GM19025 (cell line): ENCODE data around the gene LRGUK.

Source experiments
- ATAC-seq: cut with Tn5 transposase; IDR thresholded peaks from one replicate; pipeline ENCODE4 v1.9.1; 2021; ENCODE audit warnings: mild to moderate bottlenecking, low read depth, moderate library complexity; ENCODE audit not compliant: unreplicated experiment

Gene LRGUK

DNA sequence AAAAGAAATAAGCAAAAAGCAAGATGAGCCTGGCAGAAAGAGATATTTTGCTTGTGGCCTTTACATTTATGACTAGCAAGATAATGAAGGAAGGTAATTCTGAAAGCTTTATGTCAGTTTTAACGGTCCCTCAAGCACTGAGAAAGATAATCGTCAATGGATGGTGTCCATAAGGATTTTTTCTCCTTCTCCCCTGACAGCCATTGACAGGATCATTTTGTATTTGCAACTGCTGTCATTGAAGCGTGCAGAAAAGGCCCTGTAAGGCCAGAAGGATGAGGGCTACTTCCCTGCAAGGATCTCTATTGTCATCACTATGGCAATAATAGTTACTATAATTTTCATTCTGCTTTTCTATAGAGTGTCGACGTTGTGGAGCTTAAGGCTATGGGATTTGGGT, 994 bp upstream of the LRGUK start:
- ATAC-seq: no peak

DNA sequence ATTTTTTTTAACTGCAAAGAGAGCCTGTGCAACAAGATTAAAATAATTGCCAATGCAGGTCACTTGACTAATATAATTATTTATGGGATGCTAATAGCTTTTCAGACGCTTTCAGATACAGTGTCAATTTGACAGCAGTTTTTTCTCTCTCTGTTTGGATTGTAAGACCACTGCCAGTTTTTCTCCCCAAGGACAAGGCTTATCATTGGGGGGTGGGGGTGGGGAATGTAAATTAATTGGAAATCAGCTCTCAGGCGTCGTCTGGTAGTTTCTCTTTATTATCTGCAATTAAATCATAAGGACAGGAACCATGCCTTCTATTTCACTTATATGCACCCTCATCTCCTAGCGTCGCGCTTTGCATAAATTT, 559 bp upstream of the LRGUK start:
- ATAC-seq: no peak

DNA sequence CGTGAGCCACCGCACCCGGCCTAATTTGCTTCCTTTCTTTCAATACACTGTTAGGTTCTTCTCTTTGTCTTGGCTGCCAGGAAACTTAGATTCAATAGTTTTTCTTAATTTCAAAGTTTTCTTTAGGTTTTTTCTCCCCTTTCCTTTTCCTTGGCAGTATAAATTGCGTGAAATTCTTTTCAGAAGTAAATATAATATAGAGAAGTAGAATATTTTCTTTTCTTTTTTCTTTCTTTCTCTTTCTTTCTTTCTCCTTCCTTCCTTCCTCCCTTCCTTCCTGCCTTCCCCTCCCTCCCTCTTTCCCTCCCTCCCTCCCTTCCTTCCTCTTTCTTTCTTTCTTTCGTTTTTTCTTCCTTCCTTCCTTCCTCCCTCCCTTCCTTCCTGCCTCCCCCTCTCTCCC, 1.7 kb downstream of the LRGUK start:
- no peak for ATAC-seq

DNA sequence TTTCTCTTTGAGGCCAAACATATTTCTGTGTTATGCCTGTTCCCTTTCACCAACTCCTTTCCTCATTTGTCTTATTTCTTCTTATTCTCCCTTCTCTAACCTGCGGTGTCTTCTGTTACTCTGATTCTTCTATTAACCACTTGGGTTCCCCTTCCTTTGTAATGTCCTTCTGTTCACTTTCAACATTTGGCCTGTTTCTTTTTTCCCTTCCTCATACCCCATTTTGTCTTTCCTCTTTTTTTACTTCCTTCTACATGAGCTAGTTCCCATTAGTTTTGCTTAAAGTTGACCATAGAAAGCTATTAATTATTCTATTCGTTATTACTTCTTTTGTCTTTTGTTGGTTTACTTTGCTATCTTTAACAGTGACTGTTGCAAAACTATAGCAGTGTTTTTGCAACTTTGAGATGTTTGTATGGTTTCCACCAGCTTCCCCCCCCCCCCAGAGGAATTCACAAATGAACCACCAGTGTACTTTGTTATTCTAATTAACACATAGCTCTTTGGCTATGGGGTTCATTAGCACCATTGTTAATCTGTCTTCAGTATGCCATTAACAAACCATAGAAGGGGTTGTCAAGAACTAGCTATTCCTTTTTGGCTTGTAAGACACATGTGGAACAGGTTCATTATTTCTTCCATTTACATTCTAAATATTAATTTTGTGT, 2.9 kb downstream of the LRGUK start:
- ATAC-seq: no peak

DNA sequence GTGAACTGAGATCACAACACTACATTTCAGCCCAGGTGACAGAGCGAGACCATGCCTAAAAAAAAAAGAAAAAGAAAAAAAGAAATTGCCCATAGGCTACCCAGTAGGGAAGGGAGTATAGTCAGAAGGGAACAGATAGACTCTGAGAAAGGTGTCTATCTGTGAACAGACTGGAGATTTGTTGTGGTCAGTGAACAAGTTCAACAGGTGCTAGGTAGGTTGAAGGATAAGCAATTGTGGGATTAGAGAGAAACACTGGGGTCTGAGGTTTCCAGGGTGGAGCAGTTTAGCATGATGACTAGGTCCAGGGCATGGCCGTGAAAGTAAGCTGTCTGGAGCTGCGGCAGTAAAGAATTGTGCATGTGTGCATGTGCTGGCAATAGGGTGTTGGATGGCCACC, 6.9 kb downstream of the LRGUK start:
- ATAC-seq: no peak

DNA sequence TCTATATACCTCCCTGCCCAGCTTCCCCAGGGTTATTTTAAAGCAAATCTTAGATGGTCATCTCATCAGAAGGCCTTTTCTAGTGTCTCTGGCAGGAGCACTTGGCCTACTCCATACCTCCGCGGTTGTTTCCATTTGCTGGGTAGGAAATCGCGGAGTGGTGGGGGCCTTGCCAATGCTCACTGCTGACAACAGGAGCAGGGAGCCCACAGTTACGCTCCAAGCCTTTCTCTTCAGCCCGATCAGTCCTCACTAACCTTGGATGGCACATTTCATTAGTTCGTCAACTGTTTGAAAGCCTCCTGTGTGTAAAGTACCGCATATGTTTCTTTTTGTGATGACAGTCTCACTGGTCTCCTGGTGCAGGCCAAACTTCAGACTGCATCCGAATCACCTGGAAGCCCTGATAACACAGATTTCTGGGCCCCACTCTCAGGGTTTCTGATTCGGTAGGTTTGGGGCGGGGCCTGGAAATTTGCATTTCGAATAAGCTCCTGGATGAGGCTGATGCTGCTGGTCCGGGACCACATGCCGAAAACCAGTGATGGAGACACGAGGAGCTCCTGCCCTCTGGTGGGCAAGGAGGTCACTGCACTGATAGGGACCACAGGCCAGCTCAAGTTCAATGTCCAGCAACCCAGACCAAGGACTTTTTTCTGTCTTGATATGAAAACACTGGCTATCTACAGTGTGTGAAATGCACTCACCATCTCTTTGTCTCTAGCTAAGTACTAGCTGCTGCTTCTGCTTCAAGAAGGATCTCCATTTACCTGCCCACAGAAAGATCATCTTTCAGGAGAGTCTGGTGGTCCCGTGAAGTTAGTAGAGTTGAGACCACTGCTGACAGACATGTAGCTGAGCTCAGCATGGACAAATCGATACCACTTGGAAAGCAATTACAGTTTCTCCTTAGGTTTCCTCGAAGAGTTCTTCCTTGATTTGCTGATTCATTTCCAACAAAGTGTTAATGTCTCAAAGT, 14.0 kb downstream of the LRGUK start:
- ATAC-seq: peak; percentile 63

DNA sequence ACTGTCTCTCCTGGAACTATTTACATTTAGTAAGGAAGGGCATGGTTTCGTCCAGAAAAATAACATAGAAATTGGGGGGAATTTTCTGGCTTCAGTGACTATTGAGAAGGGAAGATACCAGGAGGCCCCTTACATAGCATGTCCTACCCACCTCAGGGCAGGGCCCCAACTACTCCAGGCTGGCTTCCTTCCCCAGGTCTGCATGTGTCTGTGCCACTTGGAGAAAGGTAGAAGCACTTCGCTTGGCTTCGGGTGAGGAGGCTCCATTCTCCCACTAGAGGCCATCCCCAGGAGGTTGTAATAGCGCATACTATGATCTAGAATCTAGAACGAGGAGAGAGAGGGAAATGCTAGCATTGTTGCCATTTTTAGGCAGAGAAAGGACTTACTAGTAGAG, 14.7 kb downstream of the LRGUK start:
- no peak for ATAC-seq

DNA sequence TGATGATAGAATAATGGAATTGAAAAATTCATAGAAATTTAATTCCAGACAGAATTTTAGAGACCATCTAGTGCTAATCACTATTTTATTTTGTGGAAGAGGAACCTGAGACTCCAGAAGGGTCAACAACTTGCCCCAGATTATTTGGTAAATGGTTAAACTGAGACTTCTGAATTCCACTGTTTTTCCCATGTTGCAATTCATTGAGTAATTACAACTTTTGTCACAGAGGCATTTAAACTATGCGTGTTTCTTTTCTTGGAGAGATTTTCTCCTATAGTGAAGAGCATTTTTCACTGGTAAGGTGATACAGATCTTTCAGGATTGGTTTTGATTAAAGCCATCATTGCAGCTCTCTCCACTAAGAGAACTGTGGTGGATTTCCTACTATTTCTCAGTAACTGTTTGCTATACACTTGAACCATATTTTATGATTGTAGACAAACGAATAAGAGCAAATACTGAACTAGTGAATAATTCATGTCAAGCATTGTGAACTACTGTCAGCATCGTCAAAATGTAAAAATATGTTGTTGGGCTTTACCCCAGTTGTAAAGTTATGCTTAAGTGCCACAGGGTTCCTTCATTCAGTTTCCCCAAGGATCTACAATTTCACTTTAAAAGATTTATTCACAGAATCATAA, 26.5 kb downstream of the LRGUK start:
- no peak for ATAC-seq

DNA sequence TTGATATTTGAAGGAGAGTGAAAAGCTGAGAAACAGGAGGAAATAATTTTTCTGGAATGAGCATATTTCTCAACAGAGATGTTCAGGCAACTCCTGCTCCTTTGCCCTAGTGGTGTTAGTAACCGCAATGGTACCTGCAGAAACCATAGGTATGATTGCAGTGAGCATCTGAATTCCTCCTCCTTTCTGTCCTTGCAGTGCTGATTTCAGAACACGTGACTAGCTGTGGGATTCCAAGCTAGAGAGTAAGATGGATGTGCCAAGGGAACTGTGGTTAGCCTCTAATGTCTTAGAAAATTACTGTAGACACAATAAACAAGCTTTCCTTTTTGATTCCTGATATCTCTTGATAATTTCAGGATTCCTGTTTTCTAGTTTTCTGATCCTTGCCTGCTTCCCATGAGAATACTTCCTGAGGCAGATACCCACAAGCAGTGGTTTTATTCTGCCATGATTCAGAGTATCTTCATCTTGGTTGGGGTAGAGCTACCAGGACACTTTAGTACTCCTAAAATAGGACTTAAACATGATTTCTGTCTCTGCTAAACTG, 27.5 kb downstream of the LRGUK start:
- ATAC-seq: no peak

DNA sequence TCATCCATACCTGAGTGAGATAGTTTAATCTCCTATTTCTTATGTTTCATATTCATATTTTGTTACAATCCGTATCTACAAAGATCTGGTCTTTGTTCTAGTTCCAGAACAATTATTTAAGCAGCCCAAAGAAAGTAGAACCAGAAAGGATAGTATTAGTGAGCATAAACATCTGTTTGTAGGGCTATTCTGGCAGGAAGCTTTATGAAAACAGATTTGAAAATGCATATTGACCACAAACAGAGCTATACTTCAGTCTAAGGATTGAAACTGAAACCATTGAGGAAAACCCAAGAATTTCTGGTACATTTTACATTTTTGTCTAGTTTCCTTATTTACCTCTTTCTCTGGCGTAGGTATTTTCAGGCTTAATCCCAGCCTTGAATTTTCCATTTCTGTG, 28.1 kb downstream of the LRGUK start:
- no peak for ATAC-seq

DNA sequence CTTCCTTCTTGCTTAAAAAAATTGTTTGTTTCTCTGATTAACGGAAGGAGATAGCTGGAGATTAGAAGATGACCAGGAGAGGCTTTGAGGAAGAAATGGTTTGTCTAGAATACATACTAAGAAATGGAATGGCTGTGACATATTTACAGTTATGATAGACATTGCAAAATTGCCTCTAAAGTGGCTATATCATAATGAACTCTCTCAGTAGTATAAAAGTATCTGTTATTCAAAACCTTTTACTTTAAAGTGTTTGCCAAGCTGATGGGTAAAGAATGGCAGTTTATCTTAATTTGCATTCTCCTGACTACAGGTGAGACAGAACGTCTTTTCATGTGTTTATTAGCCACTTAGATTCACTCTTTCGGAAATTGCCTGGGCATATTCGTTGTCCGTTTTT, 28.7 kb downstream of the LRGUK start:
- ATAC-seq: no peak

DNA sequence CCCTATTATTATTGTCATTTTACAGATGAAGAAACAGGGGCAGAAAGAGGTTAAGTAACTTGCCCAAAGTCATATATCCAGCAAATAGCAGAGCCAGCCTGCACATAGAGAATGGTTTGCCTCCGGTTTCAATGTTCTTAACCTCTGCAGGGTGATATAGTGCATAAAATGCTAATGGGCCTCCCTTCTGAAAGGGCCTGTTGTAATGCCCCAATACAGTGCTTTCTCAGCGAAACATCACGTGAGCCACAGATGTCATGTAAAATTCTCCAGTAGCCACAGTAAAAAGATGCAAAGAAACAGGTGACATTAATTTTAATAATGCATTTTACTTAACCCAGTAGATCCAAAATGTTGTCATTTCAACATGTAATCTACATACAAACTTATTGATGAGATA, 38.1 kb downstream of the LRGUK start:
- ATAC-seq: no peak

DNA sequence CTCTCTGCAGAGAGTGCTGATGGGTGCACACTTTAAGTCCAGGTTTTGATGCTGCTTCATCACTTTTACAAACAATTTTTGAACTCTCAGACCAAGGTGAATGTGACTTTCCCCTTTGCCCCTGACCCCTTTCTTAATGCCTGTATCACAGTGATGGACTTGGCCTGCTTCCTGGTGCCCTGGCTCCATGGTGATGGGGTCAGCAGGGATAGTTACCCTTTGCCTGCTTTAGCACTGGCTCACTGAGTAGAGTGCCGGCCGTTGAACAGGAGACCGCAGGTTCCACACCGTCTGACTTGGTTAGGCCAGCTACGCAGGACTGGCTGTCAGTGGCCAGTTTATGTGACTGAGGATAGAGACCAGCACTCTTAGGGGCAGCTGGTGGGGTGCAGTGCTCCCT, 40.1 kb downstream of the LRGUK start:
- no peak for ATAC-seq

DNA sequence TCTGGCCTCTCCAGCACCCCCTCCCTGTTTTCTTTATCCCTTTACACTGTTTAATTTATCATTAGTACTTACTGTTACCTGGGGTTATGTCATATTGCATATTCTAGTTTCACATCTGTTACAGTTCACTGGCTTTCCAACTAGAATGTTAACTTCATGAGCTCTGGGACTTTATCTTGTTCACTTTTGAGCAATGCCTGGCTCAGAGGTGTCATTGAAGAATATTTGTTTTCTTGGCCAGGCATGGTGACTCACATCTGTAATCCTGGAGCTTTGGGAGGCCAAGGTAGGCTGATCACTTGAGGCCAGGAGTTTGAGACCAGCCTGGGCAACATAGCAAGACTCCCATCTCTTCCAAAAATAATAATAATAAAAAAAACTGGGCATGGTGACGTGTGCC, 40.7 kb downstream of the LRGUK start:
- no peak for ATAC-seq

DNA sequence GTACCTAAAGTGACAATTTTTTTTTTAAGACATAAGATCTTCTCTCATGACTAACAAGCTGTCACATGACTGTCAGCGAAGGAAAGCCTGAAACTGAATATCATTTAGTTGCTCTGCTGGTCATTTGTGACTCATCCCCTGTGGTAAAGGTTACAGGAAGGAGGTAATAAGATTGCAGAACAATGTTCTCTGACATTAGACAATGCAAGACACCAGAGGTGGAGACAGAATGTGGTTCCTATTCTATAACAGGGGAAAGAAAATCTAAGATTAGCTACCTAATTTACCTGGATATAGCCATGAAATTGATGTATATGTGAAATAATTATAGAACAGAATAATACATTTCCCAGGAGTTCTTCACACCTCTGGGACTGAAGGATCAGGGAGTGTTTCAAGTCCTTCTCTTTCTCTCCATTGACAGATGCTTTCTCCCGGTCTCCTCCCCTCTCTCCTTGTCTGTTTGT, 47.7 kb downstream of the LRGUK start:
- ATAC-seq: peak; percentile 75

DNA sequence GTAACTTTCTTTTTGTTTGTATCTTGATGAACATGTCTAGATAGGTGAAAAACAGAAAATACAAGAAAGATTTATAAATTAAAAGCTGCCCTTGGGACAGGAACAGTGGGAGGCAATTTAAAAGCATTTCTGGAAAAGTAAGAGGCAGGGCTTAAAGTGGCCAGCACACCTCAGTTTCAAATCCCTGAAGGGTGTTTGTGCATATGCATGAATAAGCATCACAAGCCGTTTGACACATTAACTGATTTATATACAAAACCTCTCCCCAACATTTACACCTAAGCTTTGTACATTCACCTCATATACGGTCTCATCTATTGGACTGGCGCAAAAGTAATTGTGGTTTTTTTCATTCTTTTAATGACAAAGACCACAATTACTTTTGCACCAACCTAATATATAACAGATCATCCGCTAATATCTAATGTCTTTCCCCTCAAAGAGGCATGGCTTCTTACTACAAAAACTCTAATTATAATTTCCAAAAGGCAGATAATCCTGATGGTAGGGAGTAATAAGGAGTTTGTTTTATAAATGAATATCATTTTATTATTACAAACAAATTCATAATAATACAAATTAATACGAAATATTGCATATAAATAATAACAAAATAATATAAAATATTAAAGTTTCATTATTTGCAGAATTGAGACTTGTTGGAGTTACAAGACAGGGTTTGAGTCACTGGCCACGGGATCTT, 48.3 kb downstream of the LRGUK start:
- ATAC-seq: no peak

DNA sequence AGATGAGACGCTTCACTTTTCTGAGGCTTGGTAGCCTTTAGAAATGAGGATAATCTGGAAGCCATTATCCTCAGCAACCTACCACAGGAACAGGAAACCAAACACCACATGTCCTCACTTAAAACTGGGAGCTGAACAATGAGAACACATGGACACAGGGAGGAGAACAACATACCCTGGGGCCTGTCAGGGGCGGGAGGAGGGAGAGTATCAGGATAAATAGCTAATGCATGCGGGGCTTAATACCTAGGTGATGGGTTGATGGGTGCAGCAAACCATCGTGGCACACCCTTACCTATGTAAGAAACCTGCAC, 48.9 kb downstream of the LRGUK start:
- no peak for ATAC-seq

DNA sequence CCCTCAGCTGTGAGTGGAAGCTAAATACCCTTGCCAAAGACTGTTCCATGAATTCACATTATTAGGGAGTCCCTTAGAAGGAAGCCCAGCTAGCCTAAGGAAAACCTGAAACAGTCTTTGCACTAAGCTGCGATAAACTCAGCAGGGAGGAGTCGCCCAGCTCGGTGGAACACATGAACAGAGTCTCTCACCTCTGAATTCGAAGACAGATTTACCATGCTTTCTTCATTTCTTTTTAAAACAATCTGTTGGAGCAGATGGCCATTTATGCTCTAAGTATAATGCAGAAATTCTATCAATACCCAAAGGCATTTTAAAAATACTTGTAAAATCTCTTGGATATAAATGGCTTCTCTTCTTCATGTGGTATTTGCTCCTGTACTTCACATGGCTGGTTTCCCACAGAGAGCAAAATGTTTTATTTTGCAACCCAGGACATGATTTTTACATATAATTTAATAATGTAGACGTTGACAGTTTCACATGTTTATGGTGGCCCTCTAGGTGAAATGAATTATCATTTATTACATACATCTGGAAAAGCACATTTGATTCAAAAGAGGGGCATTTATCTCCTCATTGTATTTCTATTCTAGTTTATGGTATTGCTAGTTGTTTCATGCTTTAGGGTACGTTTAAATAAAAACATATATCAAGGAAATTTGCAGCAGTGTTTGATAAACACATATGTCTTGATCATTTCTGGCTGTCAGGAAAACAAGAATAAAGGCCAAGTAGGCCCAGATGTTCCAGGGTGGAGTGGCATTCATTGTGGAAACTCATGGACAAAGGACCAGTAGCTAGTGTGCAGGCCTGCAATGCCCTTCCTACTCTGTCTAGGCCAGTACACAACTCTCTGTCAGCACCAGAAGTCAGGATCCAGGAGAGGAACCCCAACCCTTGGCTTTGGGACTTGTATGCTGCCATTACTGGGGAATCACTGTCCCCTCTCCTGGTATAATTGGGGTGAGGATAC, 52.2 kb downstream of the LRGUK start:
- ATAC-seq: no peak

DNA sequence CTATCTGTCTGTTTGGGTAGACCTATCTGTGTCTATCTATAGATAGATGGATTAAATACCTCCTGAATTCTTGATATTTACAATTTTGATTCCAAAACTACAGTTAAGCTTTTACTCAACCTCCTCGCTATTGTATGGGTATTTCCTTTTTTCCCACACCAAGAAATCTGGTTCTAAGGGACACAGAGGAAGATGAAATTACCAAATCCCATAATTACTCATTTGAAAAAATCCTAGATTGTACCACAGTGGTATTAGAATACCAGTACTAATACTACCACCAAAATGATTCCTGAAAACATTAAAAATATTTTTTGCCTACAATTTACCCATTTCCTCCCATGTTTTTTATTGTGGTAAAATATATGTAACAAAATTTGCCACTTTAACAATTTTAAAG, 53.2 kb downstream of the LRGUK start:
- no peak for ATAC-seq

DNA sequence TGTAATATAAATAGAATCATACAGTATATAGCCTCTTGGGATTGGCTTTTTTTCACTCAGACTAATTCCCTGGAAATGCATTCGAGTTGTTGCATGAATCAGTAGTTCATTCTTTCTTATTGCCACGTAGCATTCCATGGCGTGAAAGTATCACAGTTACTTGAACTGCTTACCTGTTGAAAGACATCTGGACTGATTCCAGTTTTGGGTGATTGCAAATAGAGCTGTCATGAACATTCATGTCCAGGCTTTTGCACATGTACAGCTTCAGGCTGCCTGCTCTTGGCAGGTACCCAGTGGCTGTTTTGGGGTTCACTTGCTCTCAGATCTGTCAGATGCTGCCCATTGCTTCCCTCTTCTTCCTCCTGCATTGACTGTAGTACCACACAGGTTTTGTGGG, 54.9 kb downstream of the LRGUK start:
- ATAC-seq: no peak
